ENCODE data around the gene ZIM2. TPM values are rescaled to one million over a fixed set of nuclear protein-coding genes. Genes with fewer than 3 reads are reported as not detected.

ZIM2 gene
- total and polyA plus RNA-seq, 12 donors: 0.24 to 28.1 (median 4.6) TPM

GRCh38 chr19:56814656-56815055, 25.9 kb downstream of the ZIM2 start:
- Histone ChIP-seq H3K4me3 (no peak overlapping the region), H3K9me3 (replicated peaks in 1 of 3) (no peaks in the 10 kb centered on the region), H3K4me1 (replicated peaks in 1 of 2) (no peaks in the 10 kb centered on the region), H3K36me3 (replicated peaks in 1 of 2) (peaks cover 0 to 42% of the 10 kb centered on the region in 2 donors), H3K27ac (no peak overlapping the region), H3K27me3 (no peaks in the 10 kb centered on the region)
- DNase-seq: no peak
- WGBS, 4 donors: 80 to 89% (median 85%) methylated on average over 7 of the region's 7 CpGs
- TF ChIP-seq CTCF (IDR thresholded peaks at IDR 0.05) (no peak), POLR2A (IDR thresholded peaks at IDR 0.05) (no peak)
- intact Hi-C loops (cut with DNase I): no loop called here

DNA sequence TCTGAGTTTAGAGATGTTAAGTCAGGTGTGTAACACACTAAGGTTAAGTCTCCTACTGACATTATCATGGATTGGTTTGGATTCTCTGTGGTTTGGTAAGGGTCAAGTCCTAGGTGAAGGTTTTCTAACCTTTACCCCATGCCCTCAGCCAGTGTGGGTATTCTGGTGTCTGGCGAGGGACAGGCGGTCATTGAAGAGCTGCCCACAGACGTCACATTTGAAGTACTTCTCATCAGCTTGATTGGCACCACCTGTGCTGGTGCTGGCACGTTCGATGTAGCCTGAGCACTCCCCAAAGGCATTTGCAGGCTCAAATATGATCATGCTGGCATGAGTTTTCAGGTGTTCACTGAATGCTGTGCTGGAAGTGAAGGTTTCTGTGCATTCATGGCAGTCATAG, 27.0 kb downstream of the ZIM2 start:
- TF ChIP-seq CTCF (IDR thresholded peaks at IDR 0.05): no peak
- TF ChIP-seq POLR2A (IDR thresholded peaks at IDR 0.05): no peak
- H3K27me3 ChIP-seq: no peaks in the 10 kb centered on the region
- H3K4me1 ChIP-seq (replicated peaks in 1 of 2): no peaks in the 10 kb centered on the region
- no peak overlapping the region for H3K27ac ChIP-seq
- WGBS, 4 donors: 74 to 86% (median 79%) methylated on average over 4 to 5 of the region's 5 CpGs
- no peak for DNase-seq
- intact Hi-C loops (cut with DNase I): no loop called here
- H3K9me3 ChIP-seq (replicated peaks in 1 of 3): no peaks in the 10 kb centered on the region
- H3K4me3 ChIP-seq: no peak overlapping the region
- peaks cover 0 to 32% of the 10 kb centered on the region in 2 donors for H3K36me3 ChIP-seq (replicated peaks in 1 of 2)

DNA sequence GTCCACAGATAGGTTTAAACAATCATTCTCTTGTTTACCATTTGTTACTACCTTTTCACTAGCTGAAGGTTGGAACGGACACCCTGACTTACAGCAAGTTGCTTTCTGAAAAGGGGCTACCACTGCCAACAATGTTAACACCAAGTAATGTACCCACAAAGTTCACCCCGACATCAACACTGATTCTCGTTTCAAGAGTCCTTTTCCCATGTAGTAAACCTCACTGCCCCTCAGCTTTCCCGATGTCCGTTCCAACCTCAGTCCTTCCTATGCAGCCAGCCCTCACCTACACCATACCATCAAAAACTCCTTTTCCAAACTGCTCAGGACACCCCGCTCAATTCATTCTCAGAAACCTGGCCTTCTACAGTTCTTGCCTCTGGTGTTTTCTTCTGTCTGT, 29.0 kb downstream of the ZIM2 start:
- Histone ChIP-seq H3K9me3 (replicated peaks in 1 of 3) (no peaks in the 10 kb centered on the region), H3K27ac (no peak overlapping the region), H3K4me1 (replicated peaks in 1 of 2) (no peaks in the 10 kb centered on the region), H3K36me3 (replicated peaks in 1 of 2) (peaks cover 0 to 14% of the 10 kb centered on the region in 2 donors), H3K4me3 (no peak overlapping the region), H3K27me3 (no peaks in the 10 kb centered on the region)
- TF ChIP-seq CTCF (IDR thresholded peaks at IDR 0.05) (no peak), POLR2A (IDR thresholded peaks at IDR 0.05) (no peak)
- WGBS, 4 donors: 72 to 87% (median 83%) methylated on average over 6 of the region's 6 CpGs
- DNase-seq: no peak
- intact Hi-C loops (cut with DNase I): no loop called here

DNA sequence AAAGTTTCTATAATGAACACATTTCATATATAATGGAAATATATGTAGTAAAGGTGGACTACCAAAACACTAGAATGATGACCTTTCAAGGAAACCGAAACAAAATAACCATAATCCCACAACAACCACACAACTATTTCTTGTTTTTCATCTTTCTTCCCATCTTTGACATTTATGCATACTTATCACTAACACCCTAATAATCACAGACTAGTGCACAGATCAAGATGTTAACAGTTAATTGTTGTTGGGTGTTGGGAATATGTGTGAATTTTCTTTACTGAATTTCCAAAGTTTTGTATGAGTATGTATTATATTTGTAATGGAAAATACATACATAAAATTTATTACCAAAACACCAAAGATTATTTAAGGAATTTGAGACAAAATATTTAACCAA, 30.3 kb downstream of the ZIM2 start:
- H3K36me3 ChIP-seq (replicated peaks in 1 of 2): peaks cover 0 to 7% of the 10 kb centered on the region in 2 donors
- 91 to 100% (median 95%) methylated on average over 1 of the region's 1 CpG for WGBS, 4 donors
- intact Hi-C loops (cut with DNase I): no loop called here
- no peaks in the 10 kb centered on the region for H3K4me1 ChIP-seq (replicated peaks in 1 of 2)
- TF ChIP-seq POLR2A (IDR thresholded peaks at IDR 0.05): no peak
- no peak for TF ChIP-seq CTCF (IDR thresholded peaks at IDR 0.05)
- DNase-seq: no peak
- no peak overlapping the region for H3K4me3 ChIP-seq
- H3K27ac ChIP-seq: no peak overlapping the region
- no peaks in the 10 kb centered on the region for H3K27me3 ChIP-seq
- no peaks in the 10 kb centered on the region for H3K9me3 ChIP-seq (replicated peaks in 1 of 3)

Measured in adrenal gland (tissue), 12 donors.